GM21526 (cell line): ENCODE results near the gene NT5DC3.

Experiments
- ATAC-seq: cut with Tn5 transposase; IDR thresholded peaks from one replicate; pipeline ENCODE4 v1.9.1; 2021; ENCODE audit warnings: moderate library complexity; ENCODE audit not compliant: unreplicated experiment, low FRiP score

Gene NT5DC3

GRCh38 chr12:103757248-103757647, 83.8 kb downstream of the NT5DC3 start:
- ATAC-seq = no peak

DNA sequence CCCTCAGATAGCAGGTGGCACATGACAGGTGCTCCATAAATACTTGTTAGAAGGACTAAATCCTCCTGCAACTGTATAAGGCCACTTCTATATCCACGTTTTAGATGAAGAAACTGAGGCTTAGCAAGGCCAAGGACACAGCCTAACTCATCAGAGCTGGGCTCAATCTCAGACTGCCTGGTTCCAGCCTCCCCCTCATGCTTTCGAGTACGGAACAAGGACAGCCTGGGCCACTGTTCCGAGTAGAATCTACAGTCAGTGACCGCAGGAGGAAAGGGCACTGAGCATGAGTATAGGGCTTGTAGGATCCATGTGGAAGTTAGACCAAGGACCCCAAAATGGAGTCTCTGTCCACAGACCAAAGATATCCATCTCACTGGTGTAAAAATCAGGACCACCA, 84.6 kb downstream of the NT5DC3 start:
- ATAC-seq = no peak

DNA sequence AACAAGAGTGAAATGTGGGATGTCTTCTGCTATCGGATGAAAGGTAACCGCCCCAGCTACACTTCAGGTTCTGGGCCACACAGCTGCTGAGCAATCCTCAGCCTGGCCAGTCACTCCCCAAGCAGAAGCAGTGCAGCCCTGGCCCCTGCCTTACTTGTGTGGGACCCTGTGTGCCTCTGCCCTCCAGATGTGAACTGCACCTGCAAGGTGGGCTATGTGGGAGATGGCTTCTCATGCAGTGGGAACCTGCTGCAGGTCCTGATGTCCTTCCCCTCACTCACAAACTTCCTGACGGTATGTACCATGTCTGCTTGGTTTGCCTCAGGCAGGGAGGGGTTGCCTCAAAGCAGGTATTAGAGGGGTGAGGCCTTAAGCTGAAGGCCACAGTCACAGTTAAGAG, 85.6 kb downstream of the NT5DC3 start:
- no peak for ATAC-seq

GRCh38 chr12:103751600-103751999, 89.4 kb downstream of the NT5DC3 start:
- no peak for ATAC-seq

DNA sequence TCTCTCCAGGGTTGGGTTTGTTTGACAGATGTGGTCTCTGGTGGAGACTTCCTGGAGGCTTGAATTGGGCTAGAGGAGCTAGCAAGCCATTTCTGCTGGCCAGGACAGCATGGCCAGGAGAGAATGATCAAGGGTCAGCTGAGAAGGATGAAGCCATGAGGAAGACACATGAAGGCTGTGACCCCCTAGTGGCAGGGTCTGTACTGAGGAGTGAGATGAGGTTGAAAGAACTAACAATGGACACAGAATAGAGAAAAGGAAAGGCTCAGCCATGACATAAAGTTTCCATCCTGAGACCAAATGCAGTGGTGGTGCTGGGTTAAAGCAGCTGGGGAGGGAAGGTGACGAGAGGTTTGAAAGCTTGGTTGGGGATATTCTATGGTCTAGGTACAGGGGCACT, 89.9 kb downstream of the NT5DC3 start:
- no peak for ATAC-seq

- ATAC-seq = no peak
Measured at GRCh38 chr12:103748875-103749274, 92.2 kb downstream of the NT5DC3 start.

GRCh38 chr12:103748002-103748401, 93.0 kb downstream of the NT5DC3 start:
- ATAC-seq = no peak

DNA sequence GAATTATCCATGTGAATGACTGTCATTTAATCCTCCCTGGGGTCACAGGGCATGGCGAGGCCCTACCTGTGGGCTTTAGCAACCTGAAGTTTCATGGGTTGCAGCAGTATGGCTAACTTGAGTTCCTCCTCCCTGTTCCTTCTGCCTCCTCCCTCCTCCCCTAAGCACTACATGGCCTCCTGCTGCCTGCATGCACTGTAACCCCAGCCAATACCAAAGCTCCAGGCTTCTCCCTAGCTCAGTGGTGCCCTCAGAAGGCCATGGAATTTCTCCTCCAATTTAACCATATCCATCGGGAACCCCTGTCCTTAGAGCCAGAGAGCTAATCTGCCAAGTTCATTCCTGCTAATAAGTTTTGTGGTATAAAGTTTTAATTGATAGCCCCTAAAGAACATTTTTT, 95.1 kb downstream of the NT5DC3 start:
- no peak for ATAC-seq

- no peak for ATAC-seq
Measured at GRCh38 chr12:103743788-103744187, 97.2 kb downstream of the NT5DC3 start.

DNA sequence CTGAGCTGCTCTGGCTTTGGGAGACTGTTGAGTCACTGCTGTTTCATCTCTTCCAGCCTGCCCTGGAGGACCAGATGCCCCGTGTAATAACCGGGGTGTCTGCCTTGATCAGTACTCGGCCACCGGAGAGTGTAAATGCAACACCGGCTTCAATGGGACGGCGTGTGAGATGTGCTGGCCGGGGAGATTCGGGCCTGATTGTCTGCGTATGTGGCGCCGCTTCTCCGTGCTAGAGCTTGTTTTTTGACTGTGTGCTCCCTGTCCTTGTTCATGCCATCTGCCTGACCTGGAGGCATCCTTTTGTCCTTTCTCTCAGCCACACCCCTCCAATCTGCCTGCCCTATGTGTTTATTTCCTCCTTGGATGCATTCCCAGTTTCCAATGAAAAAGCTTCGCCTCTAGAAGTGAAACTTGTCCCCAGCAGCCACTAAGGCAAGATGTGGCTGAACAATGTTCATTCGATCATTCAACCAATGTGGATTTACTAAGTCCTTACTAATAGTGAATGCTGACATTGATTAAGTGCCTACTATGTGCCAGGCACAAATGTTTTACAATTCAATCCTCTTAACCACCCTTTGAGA, 98.6 kb downstream of the NT5DC3 start:
- ATAC-seq = no peak

DNA sequence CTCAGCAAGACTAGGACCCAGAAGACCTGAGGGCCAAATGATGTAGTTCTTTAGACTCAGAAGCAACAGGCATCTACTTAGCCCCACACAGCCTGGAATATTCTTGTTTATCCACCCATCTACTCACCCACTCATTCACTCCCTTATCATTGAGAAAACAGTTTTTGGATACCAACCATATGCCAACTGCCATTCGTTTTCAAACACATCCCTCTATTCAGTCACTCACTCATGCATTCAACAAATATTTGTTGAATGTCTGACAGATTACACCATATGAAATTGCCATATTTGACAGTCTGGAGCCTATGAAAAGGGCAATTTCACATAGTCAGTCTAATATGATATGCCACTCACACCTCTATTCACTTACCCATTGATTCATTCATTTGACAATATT, 103.2 kb downstream of the NT5DC3 start:
- ATAC-seq = no peak

GRCh38 chr12:103736572-103736971, 104.5 kb downstream of the NT5DC3 start:
- no peak for ATAC-seq

DNA sequence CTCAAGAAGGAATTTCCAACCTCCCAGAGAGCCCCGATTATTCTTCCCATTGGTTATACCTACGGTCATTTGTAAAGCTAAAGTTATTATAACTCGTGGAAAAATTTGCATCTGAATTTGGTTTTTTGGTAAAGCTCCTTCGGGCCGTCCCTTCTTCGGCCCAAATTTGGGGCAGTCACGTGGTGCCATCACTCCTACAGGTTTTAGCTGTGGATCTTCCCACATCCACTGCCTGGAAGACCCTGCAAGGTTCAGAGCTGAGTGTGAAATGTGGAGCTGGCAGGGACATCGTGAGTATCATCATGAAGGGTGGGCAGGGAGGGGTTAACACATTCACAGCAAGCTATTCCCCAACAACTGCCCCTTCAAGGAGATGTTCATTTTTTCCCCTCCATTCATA, 105.7 kb downstream of the NT5DC3 start:
- ATAC-seq = no peak

- no peak for ATAC-seq
Measured at GRCh38 chr12:103734863-103735262, 106.2 kb downstream of the NT5DC3 start.

GRCh38 chr12:103731539-103731938, 109.5 kb downstream of the NT5DC3 start:
- ATAC-seq = no peak

DNA sequence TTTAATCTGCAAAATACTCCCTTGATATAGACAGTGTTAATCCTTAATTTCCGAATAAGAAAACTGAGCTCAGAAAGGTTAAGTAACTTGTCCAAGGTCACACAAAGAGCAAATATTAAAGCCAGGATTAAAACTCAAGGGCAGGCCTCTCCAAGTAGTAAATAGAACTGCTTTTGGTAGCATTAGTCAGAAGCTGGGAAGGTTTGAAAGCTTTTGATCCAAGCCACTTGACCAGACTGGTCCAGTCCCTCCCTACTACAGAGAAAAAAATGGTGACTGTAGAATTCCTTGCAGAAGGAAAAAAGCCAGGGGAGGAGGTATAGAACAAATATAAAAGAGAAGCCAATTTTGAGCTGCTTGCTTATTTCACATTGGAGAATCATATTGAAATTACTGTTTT, 111.5 kb downstream of the NT5DC3 start:
- no peak for ATAC-seq

GRCh38 chr12:103728323-103728722, 112.7 kb downstream of the NT5DC3 start:
- no peak for ATAC-seq

GRCh38 chr12:103727638-103728037, 113.4 kb downstream of the NT5DC3 start:
- no peak for ATAC-seq

DNA sequence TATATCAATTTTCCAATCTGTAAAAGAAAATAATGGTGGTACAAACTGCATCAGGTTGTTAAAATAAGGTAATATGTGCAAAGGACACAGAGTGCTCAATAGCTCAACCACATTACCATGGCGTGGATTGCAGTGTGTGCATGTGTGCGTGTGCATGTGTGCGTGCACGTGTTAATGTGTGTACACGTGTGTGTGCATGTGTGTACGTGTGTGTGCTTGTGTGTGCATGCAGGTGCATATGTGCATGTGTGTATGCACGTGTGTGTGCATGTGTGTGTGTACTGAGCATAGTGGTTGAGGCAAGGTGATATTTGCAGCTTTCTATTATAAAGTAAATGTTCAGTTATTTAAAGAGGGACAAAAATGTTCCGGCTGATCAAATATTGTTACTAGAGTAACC, 115.6 kb downstream of the NT5DC3 start:
- no peak for ATAC-seq
